ENCODE data around the gene FHIT.

GRCh38 chr3:60870396-60870795 is 380.9 kb downstream of the FHIT start:
- TF ChIP-seq POLR2A (IDR thresholded peaks at IDR 0.05; ENCODE audit: low read depth, low read length): no peak
- TF ChIP-seq FOXK2 (IDR thresholded peaks at IDR 0.05): no peak
- TF ChIP-seq ZBTB33 (IDR thresholded peaks at IDR 0.05): no peak
- no peak for TF ChIP-seq ATF2 (IDR thresholded peaks at IDR 0.05; ENCODE audit: low read length)
- TF ChIP-seq HCFC1 (IDR thresholded peaks at IDR 0.05; ENCODE audit: low read length): no peak
- TF ChIP-seq CTCF (IDR thresholded peaks at IDR 0.05 in 2 of 3, conservative IDR thresholded peaks at IDR 0.05 in 1 of 3; ENCODE audit: control insufficient read depth in 2 of 3, extremely low read depth in 1 of 3, insufficient read depth in 1 of 3, low read depth in 3 of 3, low read length in 3 of 3): no peak
- TF ChIP-seq GATAD2B (conservative IDR thresholded peaks at IDR 0.05; ENCODE audit: low read depth): no peak
- TF ChIP-seq TBL1XR1 (IDR thresholded peaks at IDR 0.05; ENCODE audit: low read depth, low read length): no peak
- no peak for TF ChIP-seq ZSCAN29 (IDR thresholded peaks at IDR 0.05)
- TF ChIP-seq TAF1 (IDR thresholded peaks at IDR 0.05; ENCODE audit: borderline replicate concordance, low read depth, low read length): no peak
- TF ChIP-seq USF1 (IDR thresholded peaks at IDR 0.05; ENCODE audit: borderline replicate concordance, extremely low read length, insufficient read depth, low read depth, low read length): no peak
- TF ChIP-seq KDM1A (IDR thresholded peaks at IDR 0.05; ENCODE audit: borderline replicate concordance): no peak
